ENCODE measurements around the gene CDSN.
"Not testable (repeated sequence)": the region's sequence is repeated elsewhere in the genome, so short reads cannot be mapped to it uniquely, and the experiment has no call there.

Gene CDSN

GRCh38 chr6:31087494-31088089, 32.7 kb downstream of the CDSN start:
- peak; percentile 76 for DNase-seq (ENCODE audit: low read depth)

GRCh38 chr6:31086788-31087440, 33.3 kb downstream of the CDSN start:
- DNase-seq (ENCODE audit: low read depth): peak; percentile 63

- peak; percentile 39 for DNase-seq (ENCODE audit: low read depth)
These were observed 36.4 kb downstream of the CDSN start for GRCh38 chr6:31083742-31084354.

- DNase-seq (ENCODE audit: low read depth): no peak
These were observed 38.4 kb downstream of the CDSN start for GRCh38 chr6:31081872-31082271.

- no peak for DNase-seq (ENCODE audit: low read depth)
These were observed 40.5 kb downstream of the CDSN start for GRCh38 chr6:31079656-31080261.

- DNase-seq (ENCODE audit: low read depth): no peak
These were observed 43.6 kb downstream of the CDSN start for GRCh38 chr6:31076611-31077010.

GRCh38 chr6:31075528-31075927, 44.7 kb downstream of the CDSN start:
- peak; percentile 74 for DNase-seq (ENCODE audit: low read depth)

- no peak for DNase-seq (ENCODE audit: low read depth)
These were observed 45.8 kb downstream of the CDSN start for GRCh38 chr6:31074401-31074800.

GRCh38 chr6:31070711-31071197, 49.5 kb downstream of the CDSN start:
- DNase-seq (ENCODE audit: low read depth): peak; percentile 53

GRCh38 chr6:31068669-31069340, 51.4 kb downstream of the CDSN start:
- DNase-seq (ENCODE audit: low read depth): peak; percentile 53

- not testable (repeated sequence) for DNase-seq (ENCODE audit: low read depth)
These were observed 52.2 kb downstream of the CDSN start for GRCh38 chr6:31067891-31068668.

GRCh38 chr6:31067028-31067427, 53.2 kb downstream of the CDSN start:
- not testable (repeated sequence) for DNase-seq (ENCODE audit: low read depth)

GRCh38 chr6:31065556-31065955, 54.7 kb downstream of the CDSN start:
- DNase-seq (ENCODE audit: low read depth): no peak
